ENCODE data around the gene LAPTM5. TPM values are rescaled to one million over a fixed set of nuclear protein-coding genes. Genes with fewer than 3 reads are reported as not detected.

Gene LAPTM5
- total RNA-seq, 1 experiment from 2014 or later, result 1.5 TPM

GRCh38 chr1:30745834-30746208 lies 11.8 kb downstream of the LAPTM5 start (continued):
- TF ChIP-seq, protein P1, sequence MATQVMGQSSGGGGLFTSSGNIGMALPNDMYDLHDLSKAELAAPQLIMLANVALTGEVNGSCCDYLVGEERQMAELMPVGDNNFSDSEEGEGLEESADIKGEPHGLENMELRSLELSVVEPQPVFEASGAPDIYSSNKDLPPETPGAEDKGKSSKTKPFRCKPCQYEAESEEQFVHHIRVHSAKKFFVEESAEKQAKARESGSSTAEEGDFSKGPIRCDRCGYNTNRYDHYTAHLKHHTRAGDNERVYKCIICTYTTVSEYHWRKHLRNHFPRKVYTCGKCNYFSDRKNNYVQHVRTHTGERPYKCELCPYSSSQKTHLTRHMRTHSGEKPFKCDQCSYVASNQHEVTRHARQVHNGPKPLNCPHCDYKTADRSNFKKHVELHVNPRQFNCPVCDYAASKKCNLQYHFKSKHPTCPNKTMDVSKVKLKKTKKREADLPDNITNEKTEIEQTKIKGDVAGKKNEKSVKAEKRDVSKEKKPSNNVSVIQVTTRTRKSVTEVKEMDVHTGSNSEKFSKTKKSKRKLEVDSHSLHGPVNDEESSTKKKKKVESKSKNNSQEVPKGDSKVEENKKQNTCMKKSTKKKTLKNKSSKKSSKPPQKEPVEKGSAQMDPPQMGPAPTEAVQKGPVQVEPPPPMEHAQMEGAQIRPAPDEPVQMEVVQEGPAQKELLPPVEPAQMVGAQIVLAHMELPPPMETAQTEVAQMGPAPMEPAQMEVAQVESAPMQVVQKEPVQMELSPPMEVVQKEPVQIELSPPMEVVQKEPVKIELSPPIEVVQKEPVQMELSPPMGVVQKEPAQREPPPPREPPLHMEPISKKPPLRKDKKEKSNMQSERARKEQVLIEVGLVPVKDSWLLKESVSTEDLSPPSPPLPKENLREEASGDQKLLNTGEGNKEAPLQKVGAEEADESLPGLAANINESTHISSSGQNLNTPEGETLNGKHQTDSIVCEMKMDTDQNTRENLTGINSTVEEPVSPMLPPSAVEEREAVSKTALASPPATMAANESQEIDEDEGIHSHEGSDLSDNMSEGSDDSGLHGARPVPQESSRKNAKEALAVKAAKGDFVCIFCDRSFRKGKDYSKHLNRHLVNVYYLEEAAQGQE (IDR thresholded peaks at IDR 0.05; ENCODE audit: low read depth), result no peak

- POLR2A ChIA-PET, result no interaction called here
- H3K9me3 ChIP-seq (ENCODE audit: control insufficient read depth in 1 of 2, insufficient read depth in 1 of 2, low read depth in 1 of 2, low read length in 2 of 2), result no peaks in the 10 kb centered on the region
- RAD21 ChIA-PET (ENCODE audit: low non-redundant PET in 1 of 2, low total read pairs in 2 of 2, uncharacterized antibody in 2 of 2, unreplicated experiment in 2 of 2), result no interaction called here
- H3K9me2 ChIP-seq (ENCODE audit: insufficient read depth), result no peaks in the 10 kb centered on the region
- no peak overlapping the region for H3K27ac ChIP-seq (ENCODE audit: low read depth, low read length)
- TF ChIP-seq ZNF274 (IDR thresholded peaks at IDR 0.05; ENCODE audit: low read depth, low read length) (no peak), CEBPB (IDR thresholded peaks at IDR 0.05; ENCODE audit: low read depth) (no peak), EZH2phosphoT487 (IDR thresholded peaks at IDR 0.05; ENCODE audit: borderline replicate concordance) (no peak), FOSL1 (IDR thresholded peaks at IDR 0.05; ENCODE audit: low read depth) (no peak), CTCF (IDR thresholded peaks at IDR 0.05 in 2 of 3, conservative IDR thresholded peaks at IDR 0.05 in 1 of 3; ENCODE audit: borderline replicate concordance in 1 of 3, insufficient read depth in 1 of 3, low read depth in 2 of 3, low read length in 2 of 3) (no peak), TCF7L2 (IDR thresholded peaks at IDR 0.05; ENCODE audit: borderline replicate concordance, extremely low read depth, insufficient read depth, insufficient read length) (no peak), ELF1 (IDR thresholded peaks at IDR 0.05; ENCODE audit: borderline replicate concordance, low read depth) (no peak), YY1 (IDR thresholded peaks at IDR 0.05; ENCODE audit: extremely low read depth, insufficient replicate concordance, low read depth, low read length) (no peak), RAD21 (IDR thresholded peaks at IDR 0.05; ENCODE audit: low read depth) (no peak), SIN3A (IDR thresholded peaks at IDR 0.05; ENCODE audit: low read depth) (no peak), ZFX (IDR thresholded peaks at IDR 0.05) (no peak), EZH2 (IDR thresholded peaks at IDR 0.05) (no peak)
- TF ChIP-seq, protein P2, sequence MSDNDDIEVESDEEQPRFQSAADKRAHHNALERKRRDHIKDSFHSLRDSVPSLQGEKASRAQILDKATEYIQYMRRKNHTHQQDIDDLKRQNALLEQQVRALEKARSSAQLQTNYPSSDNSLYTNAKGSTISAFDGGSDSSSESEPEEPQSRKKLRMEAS (IDR thresholded peaks at IDR 0.05), result no peak
- H4K20me1 ChIP-seq (ENCODE audit: insufficient read depth), result no peaks in the 10 kb centered on the region
- no peak overlapping the region for H3K4me3 ChIP-seq (replicated peaks in 1 of 2; ENCODE audit: low read depth in 1 of 2, low read length in 2 of 2)
- H3K27me3 ChIP-seq (ENCODE audit: insufficient read depth, low read length), result no peaks in the 10 kb centered on the region
- H3K79me2 ChIP-seq (ENCODE audit: insufficient read depth, low read length), result no peaks in the 10 kb centered on the region
- DNase-seq (ENCODE audit: low read depth, low spot score), result no peak
- H3K9ac ChIP-seq (ENCODE audit: low read length), result no peak overlapping the region
- CTCF ChIA-PET, result interaction anchor here (1.8 to 2.1 kb wide), 2 partner anchors 27 to 35 kb away, joined by 5 to 6 read pairs; no protein-coding TSS in a partner anchor
- peaks cover 2 to 29% of the 10 kb centered on the region in 2 experiments; a peak in 3 of 4 replicates for H3K4me1 ChIP-seq (ENCODE audit: control insufficient read depth in 1 of 2, insufficient read depth in 2 of 2, low read length in 2 of 2)
- no peak overlapping the region for H3K4me2 ChIP-seq (ENCODE audit: low read length)
- intact Hi-C loops (cut with micrococcal nuclease), result no loop called here
- no peak for ATAC-seq
- no peaks in the 10 kb centered on the region for H3K36me3 ChIP-seq (ENCODE audit: control insufficient read depth in 1 of 2, insufficient read depth in 2 of 2, low read length in 2 of 2)
- no TSS peak for BruUV-seq (replicated peaks)
- H2AFZ ChIP-seq (ENCODE audit: low read depth, low read length, poor library complexity, severe bottlenecking), result no peak overlapping the region
Measured at GRCh38 chr1:30745156-30745833, 12.3 kb downstream of the LAPTM5 start.

Data from HCT116 (cell line).